ENCODE measurements around the gene EEFSEC. TPM values are rescaled to one million over a fixed set of nuclear protein-coding genes. Genes with fewer than 3 reads are reported as not detected.

Gene EEFSEC
- total RNA-seq, 1 donor from 2014 or later, result 6.1 TPM

- TF ChIP-seq EZH2 (IDR thresholded peaks at IDR 0.05; ENCODE audit: insufficient read depth, low read length), result no peak
- no peak for TF ChIP-seq CTCF (IDR thresholded peaks at IDR 0.05; ENCODE audit: insufficient read depth, low read depth, low read length)
- DNase-seq (ENCODE audit: low read depth) (no peak), FAIRE-seq (no peak)
- Histone ChIP-seq H3K27ac (ENCODE audit: low read depth, low read length) (no peak overlapping the region), H3K9ac (ENCODE audit: low read length) (no peak overlapping the region), H3K36me3 (ENCODE audit: insufficient read depth, low read length) (no peaks in the 10 kb centered on the region), H3K27me3 (ENCODE audit: insufficient read depth, low read length) (no peaks in the 10 kb centered on the region), H3K79me2 (ENCODE audit: insufficient read depth, low read length) (no peaks in the 10 kb centered on the region), H3K4me2 (ENCODE audit: low read length) (no peak overlapping the region), H3K4me1 (ENCODE audit: insufficient read depth, low read length) (no peaks in the 10 kb centered on the region), H2AFZ (ENCODE audit: low read depth, low read length) (no peak overlapping the region), H3K9me3 (ENCODE audit: insufficient read depth, low read depth, low read length) (no peaks in the 10 kb centered on the region), H4K20me1 (ENCODE audit: insufficient read depth, low read length) (no peaks in the 10 kb centered on the region), H3K4me3 (ENCODE audit: insufficient read depth, low read depth, low read length) (no peak overlapping the region)
- H3K4me1 Mint-ChIP-seq (ENCODE audit: low read depth, unreplicated experiment), result no peaks in the 10 kb centered on the region
- H3K27ac Mint-ChIP-seq (ENCODE audit: unreplicated experiment), result no peak overlapping the region
- H3K9me3 Mint-ChIP-seq (ENCODE audit: unreplicated experiment), result peaks cover 1% of the 10 kb centered on the region
- peaks cover 6% of the 10 kb centered on the region for H3K36me3 Mint-ChIP-seq (ENCODE audit: low read depth, unreplicated experiment)
- H3K27me3 Mint-ChIP-seq (ENCODE audit: low read depth, unreplicated experiment), result no peaks in the 10 kb centered on the region
- no peak overlapping the region for H3K4me3 Mint-ChIP-seq (ENCODE audit: unreplicated experiment)
Observed at GRCh38 chr3:128301186-128302023, 148.1 kb downstream of the EEFSEC start.

- Mint-ChIP-seq H3K4me3 (ENCODE audit: unreplicated experiment) (no peak overlapping the region), H3K27ac (ENCODE audit: unreplicated experiment) (no peak overlapping the region), H3K27me3 (ENCODE audit: low read depth, unreplicated experiment) (peaks cover 16% of the 10 kb centered on the region), H3K4me1 (ENCODE audit: low read depth, unreplicated experiment) (no peaks in the 10 kb centered on the region), H3K36me3 (ENCODE audit: low read depth, unreplicated experiment) (peaks cover 4% of the 10 kb centered on the region), H3K9me3 (ENCODE audit: unreplicated experiment) (no peaks in the 10 kb centered on the region)
- no peak for FAIRE-seq
- H3K79me2 ChIP-seq (ENCODE audit: insufficient read depth, low read length), result no peaks in the 10 kb centered on the region
- no peaks in the 10 kb centered on the region for H3K9me3 ChIP-seq (ENCODE audit: insufficient read depth, low read depth, low read length)
- H3K4me2 ChIP-seq (ENCODE audit: low read length), result no peak overlapping the region
- H3K27ac ChIP-seq (ENCODE audit: low read depth, low read length), result no peak overlapping the region
- no peak overlapping the region for H3K9ac ChIP-seq (ENCODE audit: low read length)
- TF ChIP-seq EZH2 (IDR thresholded peaks at IDR 0.05; ENCODE audit: insufficient read depth, low read length), result no peak
- TF ChIP-seq CTCF (IDR thresholded peaks at IDR 0.05; ENCODE audit: insufficient read depth, low read depth, low read length), result no peak
- H3K4me3 ChIP-seq (ENCODE audit: insufficient read depth, low read depth, low read length), result no peak overlapping the region
- peaks cover 5% of the 10 kb centered on the region for H4K20me1 ChIP-seq (ENCODE audit: insufficient read depth, low read length)
- H3K36me3 ChIP-seq (ENCODE audit: insufficient read depth, low read length), result no peaks in the 10 kb centered on the region
- no peak for DNase-seq (ENCODE audit: low read depth)
- no peak overlapping the region for H2AFZ ChIP-seq (ENCODE audit: low read depth, low read length)
- no peaks in the 10 kb centered on the region for H3K27me3 ChIP-seq (ENCODE audit: insufficient read depth, low read length)
- H3K4me1 ChIP-seq (ENCODE audit: insufficient read depth, low read length), result no peaks in the 10 kb centered on the region
Observed at GRCh38 chr3:128306481-128306880, 153.2 kb downstream of the EEFSEC start.

GRCh38 chr3:128307029-128307633 lies 153.8 kb downstream of the EEFSEC start:
- H3K27ac Mint-ChIP-seq (ENCODE audit: unreplicated experiment), result no peak overlapping the region
- Histone ChIP-seq H3K4me3 (ENCODE audit: insufficient read depth, low read depth, low read length) (no peak overlapping the region), H3K36me3 (ENCODE audit: insufficient read depth, low read length) (no peaks in the 10 kb centered on the region), H3K9ac (ENCODE audit: low read length) (no peak overlapping the region), H3K9me3 (ENCODE audit: insufficient read depth, low read depth, low read length) (no peaks in the 10 kb centered on the region), H3K27me3 (ENCODE audit: insufficient read depth, low read length) (no peaks in the 10 kb centered on the region), H3K4me1 (ENCODE audit: insufficient read depth, low read length) (no peaks in the 10 kb centered on the region), H3K4me2 (ENCODE audit: low read length) (no peak overlapping the region), H4K20me1 (ENCODE audit: insufficient read depth, low read length) (peaks cover 5% of the 10 kb centered on the region), H2AFZ (ENCODE audit: low read depth, low read length) (no peak overlapping the region), H3K79me2 (ENCODE audit: insufficient read depth, low read length) (no peaks in the 10 kb centered on the region), H3K27ac (ENCODE audit: low read depth, low read length) (no peak overlapping the region)
- FAIRE-seq (no peak), DNase-seq (ENCODE audit: low read depth) (no peak)
- H3K4me3 Mint-ChIP-seq (ENCODE audit: unreplicated experiment), result no peak overlapping the region
- H3K4me1 Mint-ChIP-seq (ENCODE audit: low read depth, unreplicated experiment), result no peaks in the 10 kb centered on the region
- H3K36me3 Mint-ChIP-seq (ENCODE audit: low read depth, unreplicated experiment), result peaks cover 4% of the 10 kb centered on the region
- peaks cover 21% of the 10 kb centered on the region for H3K27me3 Mint-ChIP-seq (ENCODE audit: low read depth, unreplicated experiment)
- TF ChIP-seq CTCF (IDR thresholded peaks at IDR 0.05; ENCODE audit: insufficient read depth, low read depth, low read length) (no peak), EZH2 (IDR thresholded peaks at IDR 0.05; ENCODE audit: insufficient read depth, low read length) (no peak)
- H3K9me3 Mint-ChIP-seq (ENCODE audit: unreplicated experiment), result no peaks in the 10 kb centered on the region
